ENCODE data around the gene HSPA2.

The HSPA2 gene

GRCh38 chr14:64574371-64575107 is 34.0 kb downstream of the HSPA2 start:
- H3K4me3 ChIP-seq (ENCODE audit: low read depth, low read length): no peak overlapping the region
- DNase-seq (ENCODE audit: low read depth): no peak
- no peak for TF ChIP-seq CTCF (conservative IDR thresholded peaks at IDR 0.05; ENCODE audit: low read depth, low read length)

- TF ChIP-seq CTCF (conservative IDR thresholded peaks at IDR 0.05; ENCODE audit: low read depth, low read length): no peak
- H3K4me3 ChIP-seq (ENCODE audit: low read depth, low read length): no peak overlapping the region
- no peak for DNase-seq (ENCODE audit: low read depth)
Observed at GRCh38 chr14:64577211-64577610, 36.7 kb downstream of the HSPA2 start.

GRCh38 chr14:64580467-64580866 is 39.9 kb downstream of the HSPA2 start:
- no peak overlapping the region for H3K4me3 ChIP-seq (ENCODE audit: low read depth, low read length)
- no peak for TF ChIP-seq CTCF (conservative IDR thresholded peaks at IDR 0.05; ENCODE audit: low read depth, low read length)
- peak; percentile 54 for DNase-seq (ENCODE audit: low read depth)

- TF ChIP-seq CTCF (conservative IDR thresholded peaks at IDR 0.05; ENCODE audit: low read depth, low read length): no peak
- DNase-seq (ENCODE audit: low read depth): no peak
- H3K4me3 ChIP-seq (ENCODE audit: low read depth, low read length): no peak overlapping the region
Observed at GRCh38 chr14:64581363-64581762, 40.8 kb downstream of the HSPA2 start.

GRCh38 chr14:64581817-64582216 is 41.3 kb downstream of the HSPA2 start:
- no peak for DNase-seq (ENCODE audit: low read depth)
- no peak overlapping the region for H3K4me3 ChIP-seq (ENCODE audit: low read depth, low read length)
- TF ChIP-seq CTCF (conservative IDR thresholded peaks at IDR 0.05; ENCODE audit: low read depth, low read length): no peak

- H3K4me3 ChIP-seq (ENCODE audit: low read depth, low read length): no peak overlapping the region
- DNase-seq (ENCODE audit: low read depth): no peak
- no peak for TF ChIP-seq CTCF (conservative IDR thresholded peaks at IDR 0.05; ENCODE audit: low read depth, low read length)
Observed at GRCh38 chr14:64584190-64584589, 43.6 kb downstream of the HSPA2 start.

GRCh38 chr14:64591809-64592208 is 51.3 kb downstream of the HSPA2 start:
- TF ChIP-seq CTCF (conservative IDR thresholded peaks at IDR 0.05; ENCODE audit: low read depth, low read length): no peak
- no peak overlapping the region for H3K4me3 ChIP-seq (ENCODE audit: low read depth, low read length)
- no peak for DNase-seq (ENCODE audit: low read depth)
